Activated CD4-positive, alpha-beta T cell treated with anti-CD3 and anti-CD28 coated beads, Interleukin-2, amount 10 ng/mL, durations not matched to agents 24 days and 14 days (primary cell): ENCODE measurements around the gene C17orf78. TPM values are rescaled to one million over a fixed set of nuclear protein-coding genes. Genes with fewer than 3 reads are reported as not detected.
"Not testable (repeated sequence)": the region's sequence is repeated elsewhere in the genome, so short reads cannot be mapped to it uniquely, and the experiment has no call there.

ENCODE experiments used
- DNase-seq: peaks from one replicate; pipeline ENCODE4 v3.0.0; 2022
- H3K27ac Mint-ChIP-seq: one replicate; pipeline ENCODE4 v1.8.0; 2022; ENCODE audit warnings: mild to moderate bottlenecking, mixed read lengths
- H3K27me3 Mint-ChIP-seq: one replicate; pipeline ENCODE4 v1.8.0; 2022; ENCODE audit warnings: mixed read lengths
- H3K36me3 Mint-ChIP-seq: one replicate; pipeline ENCODE4 v1.8.0; 2022; ENCODE audit warnings: low read depth, mild to moderate bottlenecking, mixed read lengths
- H3K4me1 Mint-ChIP-seq: one replicate; pipeline ENCODE4 v1.8.0; 2021; ENCODE audit warnings: mixed read lengths
- H3K4me3 Mint-ChIP-seq: one replicate; pipeline ENCODE4 v1.8.0; 2022; ENCODE audit warnings: mild to moderate bottlenecking, moderate library complexity, mixed read lengths
- H3K9me3 Mint-ChIP-seq: one replicate; pipeline ENCODE4 v1.8.0; 2021; ENCODE audit warnings: mixed read lengths
- intact Hi-C: fragments of 100-400 bp; cut with micrococcal nuclease; formaldehyde crosslinking; loops from one replicate; pipeline ENCODE4 v1.15.1; 2023
- total RNA-seq: library from RNA; stranded (reverse); gene quantifications from 2 replicates; pipeline ENCODE4 v1.2.3, GENCODE V29; 2022

C17orf78 gene
- total RNA-seq, 1 donor from 2014 or later = not detected

DNA sequence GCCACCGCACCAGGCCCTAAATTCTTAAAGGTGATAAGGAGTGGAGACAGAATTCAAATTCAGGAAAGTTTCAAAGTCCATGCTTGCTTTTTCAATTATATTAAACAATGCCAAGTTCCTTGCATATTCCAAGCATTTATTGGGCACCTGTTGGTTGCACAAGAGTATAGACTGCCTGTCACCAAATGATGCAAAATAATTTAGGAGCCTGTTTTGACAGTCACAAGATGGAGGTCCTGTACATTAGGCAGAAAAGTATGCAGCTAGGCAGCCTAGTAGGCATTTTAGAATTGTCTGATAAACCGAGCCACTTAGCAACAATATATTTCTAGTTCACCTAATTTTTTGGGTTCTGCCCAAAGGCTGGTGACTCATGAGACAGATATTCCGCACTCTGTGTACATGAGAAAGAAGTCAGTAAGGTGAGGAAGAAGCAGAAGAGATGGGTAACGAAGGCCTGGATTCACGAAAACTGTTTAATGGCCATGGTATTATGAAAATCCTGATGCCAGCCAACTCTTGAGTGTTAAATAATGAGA, 23.5 kb downstream of the C17orf78 start:
- DNase-seq = no peak
- Mint-ChIP-seq H3K9me3 (no peaks in the 10 kb centered on the region), H3K27me3 (no peaks in the 10 kb centered on the region), H3K4me3 (no peak overlapping the region), H3K4me1 (peaks cover 22% of the 10 kb centered on the region), H3K36me3 (peaks cover 12% of the 10 kb centered on the region), H3K27ac (no peak overlapping the region)
- intact Hi-C loops = no loop called here

- Mint-ChIP-seq H3K27me3 (no peaks in the 10 kb centered on the region), H3K4me3 (no peak overlapping the region), H3K9me3 (no peaks in the 10 kb centered on the region), H3K4me1 (peaks cover 32% of the 10 kb centered on the region), H3K36me3 (peaks cover 20% of the 10 kb centered on the region), H3K27ac (no peak overlapping the region)
- DNase-seq = no peak
- intact Hi-C loops = loop anchor here (10.0 kb wide), 1 partner anchor 444 kb away; no protein-coding TSS in a partner anchor
Measured at GRCh38 chr17:37400505-37400904, 24.7 kb downstream of the C17orf78 start.

GRCh38 chr17:37405522-37405921, 29.7 kb downstream of the C17orf78 start:
- Mint-ChIP-seq H3K4me1 (peaks cover 50% of the 10 kb centered on the region), H3K36me3 (peaks cover 39% of the 10 kb centered on the region), H3K27ac (peak overlapping the region; percentile 98), H3K4me3 (peak overlapping the region; percentile 98)
- H3K9me3 Mint-ChIP-seq, H3K27me3 Mint-ChIP-seq, DNase-seq: not testable (repeated sequence)
- intact Hi-C loops = loop anchor here (5.0 to 10.0 kb wide), 2 partner anchors 202 to 439 kb away; partner anchors contain the start of gene SYNRG

- H3K4me3 Mint-ChIP-seq = peak overlapping the region; percentile 98
- no peaks in the 10 kb centered on the region for H3K9me3 Mint-ChIP-seq
- intact Hi-C loops = loop anchor here (2.0 to 10.0 kb wide), 3 partner anchors 83 to 439 kb away; partner anchors contain the start of genes DUSP14 and SYNRG
- H3K36me3 Mint-ChIP-seq = peaks cover 44% of the 10 kb centered on the region
- H3K4me1 Mint-ChIP-seq = peaks cover 50% of the 10 kb centered on the region
- peak overlapping the region; percentile 98 for H3K27ac Mint-ChIP-seq
- H3K27me3 Mint-ChIP-seq = no peaks in the 10 kb centered on the region
- DNase-seq = no peak
Measured at GRCh38 chr17:37405955-37406634, 30.3 kb downstream of the C17orf78 start.

- intact Hi-C loops = loop anchor here (1.0 to 10.0 kb wide), 4 partner anchors 48 to 438 kb away; partner anchors contain the start of genes DUSP14 and SYNRG
- Mint-ChIP-seq H3K27me3 (no peaks in the 10 kb centered on the region), H3K4me3 (peak within 1 kb of the TSS; percentile 98), H3K36me3 (peaks cover 49% of the 10 kb centered on the region), H3K27ac (peak within 1 kb of the TSS; percentile 98), H3K9me3 (no peaks in the 10 kb centered on the region), H3K4me1 (peaks cover 50% of the 10 kb centered on the region)
- DNase-seq = peak; percentile 94
Measured at GRCh38 chr17:37406635-37407461, 31.1 kb downstream of the C17orf78 start, which contains the start of the genes ACACA and TADA2A. TSS of gene ACACA (minus strand) at chr17:37406836. CDS start at chr17:37406299, 537 bp downstream. TSS of gene TADA2A (plus strand) at chr17:37406886. CDS start at chr17:37411366, 4,480 bp downstream.

DNA sequence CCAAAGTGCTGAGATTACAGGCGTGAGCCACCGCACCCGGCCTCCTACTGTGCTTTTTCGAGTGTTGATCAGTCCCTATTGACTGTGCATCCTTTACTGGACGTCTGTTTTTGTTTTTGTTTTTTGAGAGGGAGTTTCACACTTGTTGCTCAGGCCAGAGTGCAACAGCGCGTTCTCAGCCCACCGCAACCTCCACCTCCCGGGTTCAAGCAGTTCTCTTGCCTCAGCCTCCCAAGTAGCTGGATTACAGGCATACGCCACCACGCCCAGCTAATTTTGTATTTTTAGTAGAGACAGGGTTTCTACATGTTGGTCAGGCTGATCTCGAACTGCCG, 32.3 kb downstream of the C17orf78 start:
- Mint-ChIP-seq H3K4me1 (peaks cover 44% of the 10 kb centered on the region), H3K4me3 (peak overlapping the region; percentile 96), H3K27ac (peak overlapping the region; percentile 98), H3K36me3 (peaks cover 49% of the 10 kb centered on the region)
- not testable (repeated sequence) for H3K27me3 Mint-ChIP-seq, H3K9me3 Mint-ChIP-seq, DNase-seq
- intact Hi-C loops = loop anchor here (5.0 to 10.0 kb wide), 2 partner anchors 199 to 437 kb away; partner anchors contain the start of gene SYNRG

- Mint-ChIP-seq H3K27me3 (no peaks in the 10 kb centered on the region), H3K36me3 (peaks cover 56% of the 10 kb centered on the region), H3K4me1 (peaks cover 30% of the 10 kb centered on the region), H3K4me3 (no peak overlapping the region), H3K9me3 (no peaks in the 10 kb centered on the region), H3K27ac (no peak overlapping the region)
- no peak for DNase-seq
- intact Hi-C loops = no loop called here
Measured at GRCh38 chr17:37410357-37410756, 34.6 kb downstream of the C17orf78 start.

GRCh38 chr17:37413875-37414519, 38.2 kb downstream of the C17orf78 start:
- intact Hi-C loops = no loop called here
- peak overlapping the region; percentile 48 for H3K27ac Mint-ChIP-seq
- H3K9me3 Mint-ChIP-seq = no peaks in the 10 kb centered on the region
- no peak for DNase-seq
- no peaks in the 10 kb centered on the region for H3K27me3 Mint-ChIP-seq
- H3K4me3 Mint-ChIP-seq = no peak overlapping the region
- H3K4me1 Mint-ChIP-seq = peaks cover 14% of the 10 kb centered on the region
- peaks cover 52% of the 10 kb centered on the region for H3K36me3 Mint-ChIP-seq

GRCh38 chr17:37417852-37418251, 42.1 kb downstream of the C17orf78 start:
- Mint-ChIP-seq H3K27ac (no peak overlapping the region), H3K36me3 (peaks cover 41% of the 10 kb centered on the region), H3K4me1 (peaks cover 13% of the 10 kb centered on the region), H3K4me3 (no peak overlapping the region), H3K9me3 (no peaks in the 10 kb centered on the region), H3K27me3 (no peaks in the 10 kb centered on the region)
- intact Hi-C loops = no loop called here
- DNase-seq = no peak

DNA sequence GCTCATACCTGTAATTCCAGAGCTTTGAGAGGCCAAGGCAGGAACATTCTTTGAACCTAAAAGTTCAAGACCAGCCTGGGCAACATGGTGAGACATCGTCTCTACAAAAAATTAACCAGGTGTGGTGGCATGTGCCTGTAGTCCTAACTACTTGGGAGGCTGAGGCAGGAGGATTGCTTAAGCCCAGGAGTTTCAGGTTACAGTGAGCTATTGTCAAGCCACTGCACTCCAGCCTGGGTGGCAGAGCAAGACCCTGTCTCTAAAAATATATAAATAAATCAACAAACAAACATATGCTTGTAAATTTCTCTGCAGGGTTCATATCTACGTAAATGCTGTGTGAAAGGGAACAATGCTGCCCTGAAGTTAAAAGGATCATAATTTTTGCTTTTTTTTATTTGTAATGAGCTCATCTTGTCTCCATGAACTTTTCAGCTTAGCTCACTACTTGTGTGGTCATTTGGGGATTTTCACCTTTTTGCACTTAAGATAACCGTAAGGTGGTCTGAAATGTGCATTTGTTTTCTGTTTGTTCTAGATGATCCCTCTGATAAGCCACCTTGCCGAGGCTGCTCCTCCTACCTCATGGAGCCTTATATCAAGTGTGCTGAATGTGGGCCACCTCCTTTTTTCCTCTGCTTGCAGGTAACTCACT, 47.3 kb downstream of the C17orf78 start:
- intact Hi-C loops = no loop called here
- H3K27ac Mint-ChIP-seq = no peak overlapping the region
- H3K4me1 Mint-ChIP-seq = peaks cover 6% of the 10 kb centered on the region
- H3K4me3 Mint-ChIP-seq = no peak overlapping the region
- H3K27me3 Mint-ChIP-seq = no peaks in the 10 kb centered on the region
- H3K36me3 Mint-ChIP-seq = peaks cover 41% of the 10 kb centered on the region
- DNase-seq = no peak
- H3K9me3 Mint-ChIP-seq = no peaks in the 10 kb centered on the region

GRCh38 chr17:37425268-37425667, 49.5 kb downstream of the C17orf78 start:
- intact Hi-C loops = no loop called here
- Mint-ChIP-seq H3K4me3 (no peak overlapping the region), H3K27ac (no peak overlapping the region), H3K27me3 (no peaks in the 10 kb centered on the region), H3K4me1 (peaks cover 17% of the 10 kb centered on the region), H3K36me3 (peaks cover 40% of the 10 kb centered on the region), H3K9me3 (no peaks in the 10 kb centered on the region)
- DNase-seq = no peak

GRCh38 chr17:37429039-37429438, 53.3 kb downstream of the C17orf78 start:
- peak overlapping the region; percentile 93 for H3K27ac Mint-ChIP-seq

GRCh38 chr17:37429453-37429852, 53.7 kb downstream of the C17orf78 start:
- Mint-ChIP-seq H3K27ac (peak overlapping the region; percentile 93), H3K4me3 (peak overlapping the region; percentile 52), H3K36me3 (peaks cover 48% of the 10 kb centered on the region), H3K4me1 (peaks cover 27% of the 10 kb centered on the region), H3K27me3 (no peaks in the 10 kb centered on the region), H3K9me3 (no peaks in the 10 kb centered on the region)
- no peak for DNase-seq
- intact Hi-C loops = no loop called here

More at GRCh38 chr17:37429039-37429438, 53.3 kb downstream of the C17orf78 start:
- peaks cover 27% of the 10 kb centered on the region for H3K4me1 Mint-ChIP-seq
- no peak overlapping the region for H3K4me3 Mint-ChIP-seq
- no peaks in the 10 kb centered on the region for H3K27me3 Mint-ChIP-seq
- peaks cover 45% of the 10 kb centered on the region for H3K36me3 Mint-ChIP-seq
- no peaks in the 10 kb centered on the region for H3K9me3 Mint-ChIP-seq
- intact Hi-C loops = no loop called here
- no peak for DNase-seq
